Erythroblast (primary cell): ENCODE measurements around the gene SH2D6.

ENCODE experiments used
- DNase-seq, 2 experiments: peaks; one replicate each; lab custom pipeline; 2025; lab: John Stamatoyannopoulos, UW
- GATA1 ChIP-seq: IDR thresholded peaks from 2 replicates; pipeline ENCODE4 v1.6.1; 2011; ENCODE audit warnings: low read depth, mild to moderate bottlenecking, control low read depth, low read length, moderate library complexity
- POLR2A ChIP-seq: IDR thresholded peaks from 2 replicates; pipeline ENCODE4 v1.6.1; 2011; ENCODE audit warnings: mild to moderate bottlenecking, low read length

The SH2D6 gene

GRCh38 chr2:85448461-85449213 is 30.1 kb downstream of the SH2D6 start:
- DNase-seq, result no peak
- TF ChIP-seq POLR2A (no peak), GATA1 (no peak)

GRCh38 chr2:85449214-85449588 is 30.7 kb downstream of the SH2D6 start:
- no peak for TF ChIP-seq POLR2A
- no peak for TF ChIP-seq GATA1
- no peak for DNase-seq

GRCh38 chr2:85452237-85452636 is 33.7 kb downstream of the SH2D6 start:
- DNase-seq, result no peak
- TF ChIP-seq GATA1 (no peak), POLR2A (no peak)

DNA sequence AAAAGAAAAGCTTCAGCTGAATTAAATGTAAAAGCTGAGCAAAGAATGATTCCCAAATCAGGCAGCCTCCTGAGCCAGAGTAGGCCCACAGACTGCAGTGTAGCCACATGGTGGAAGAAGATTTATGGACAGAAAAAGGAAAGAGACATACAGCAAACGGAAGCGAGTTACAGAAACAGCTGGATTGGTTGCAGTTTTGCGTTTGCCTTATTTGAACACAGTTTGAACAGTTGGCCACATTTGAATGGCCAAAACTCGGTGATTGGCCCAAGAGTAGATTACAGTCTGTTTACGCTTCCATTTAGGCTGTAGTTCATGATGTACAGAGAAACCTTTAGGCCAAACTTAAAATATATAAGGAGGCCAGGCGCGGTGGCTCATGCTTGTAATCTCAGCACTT is 35.1 kb downstream of the SH2D6 start:
- no peak for DNase-seq
- TF ChIP-seq GATA1 (no peak), POLR2A (no peak)

DNA sequence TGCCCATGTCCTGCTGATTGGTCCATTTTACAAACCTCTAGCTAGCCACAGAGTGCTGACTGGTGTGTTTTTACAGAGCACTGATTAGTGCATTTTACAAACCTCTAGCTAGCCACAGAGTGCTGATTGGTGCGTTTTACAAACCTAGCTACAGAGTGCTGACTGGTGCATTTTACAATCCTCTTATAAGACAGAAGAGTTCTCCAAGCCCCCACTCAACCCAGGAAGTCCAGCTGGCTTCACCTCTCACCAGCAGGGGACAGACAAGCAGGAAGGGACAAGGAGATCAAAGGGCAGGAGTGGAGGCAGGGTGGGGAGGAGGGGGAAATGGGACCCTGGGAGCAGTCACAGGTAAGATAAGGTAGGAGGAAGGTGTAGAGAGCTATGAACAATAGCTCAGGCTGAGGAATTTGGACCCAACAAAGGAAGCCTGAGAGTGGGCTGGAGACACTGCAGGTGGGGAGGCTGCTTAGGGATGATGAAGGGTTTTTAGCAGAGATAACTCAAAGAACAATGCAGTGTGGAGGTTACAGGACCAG is 37.1 kb downstream of the SH2D6 start:
- TF ChIP-seq POLR2A (no peak), GATA1 (no peak)
- DNase-seq, result no peak

GRCh38 chr2:85457043-85457442 is 38.5 kb downstream of the SH2D6 start:
- no peak for DNase-seq
- TF ChIP-seq POLR2A (no peak), GATA1 (no peak)

DNA sequence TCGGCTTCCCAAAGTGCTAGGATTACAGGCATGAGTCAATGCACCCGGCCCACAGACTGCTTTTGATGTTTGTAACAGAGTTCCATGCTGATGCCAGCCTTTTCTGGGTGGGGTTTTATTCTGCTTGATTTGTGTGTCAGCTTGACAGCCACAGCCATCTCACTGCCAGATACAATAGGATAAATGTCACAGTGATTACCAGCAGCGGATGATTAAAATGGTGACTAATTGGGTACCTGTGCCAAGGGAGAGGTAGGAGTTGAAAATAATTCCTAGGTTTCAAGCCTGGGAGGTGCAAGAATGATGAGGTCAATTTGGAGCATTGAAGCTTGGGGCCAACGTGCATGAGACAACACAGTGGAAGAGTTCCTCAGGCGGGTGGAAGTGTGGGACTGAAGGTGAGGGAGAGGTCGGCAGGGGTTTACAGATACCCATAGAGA is 39.4 kb downstream of the SH2D6 start:
- TF ChIP-seq POLR2A (no peak), GATA1 (no peak)
- DNase-seq, result no peak

- DNase-seq, result no peak
- TF ChIP-seq POLR2A, result no peak
- no peak for TF ChIP-seq GATA1
Observed at GRCh38 chr2:85458601-85459563, 40.4 kb downstream of the SH2D6 start.

DNA sequence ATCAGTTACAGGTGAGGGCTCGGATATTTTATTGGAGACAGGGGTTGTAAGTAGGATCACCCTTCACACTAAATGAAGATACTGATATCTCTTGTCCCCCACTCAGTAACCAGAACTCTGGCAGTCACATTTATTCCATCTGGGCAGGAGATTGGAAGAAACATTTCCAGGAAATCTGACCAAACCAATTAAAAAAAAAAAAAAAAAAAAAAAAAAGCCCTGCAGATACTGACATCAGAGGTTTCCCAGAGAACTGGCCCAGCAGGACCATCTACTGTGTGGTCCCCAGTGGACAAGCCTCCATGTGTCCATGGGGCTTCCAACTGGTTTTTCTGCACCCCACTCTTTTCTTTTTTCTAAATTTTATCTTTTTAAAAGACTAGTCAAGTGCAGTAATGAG is 41.3 kb downstream of the SH2D6 start:
- DNase-seq, result no peak
- TF ChIP-seq POLR2A, result no peak
- TF ChIP-seq GATA1, result no peak

DNA sequence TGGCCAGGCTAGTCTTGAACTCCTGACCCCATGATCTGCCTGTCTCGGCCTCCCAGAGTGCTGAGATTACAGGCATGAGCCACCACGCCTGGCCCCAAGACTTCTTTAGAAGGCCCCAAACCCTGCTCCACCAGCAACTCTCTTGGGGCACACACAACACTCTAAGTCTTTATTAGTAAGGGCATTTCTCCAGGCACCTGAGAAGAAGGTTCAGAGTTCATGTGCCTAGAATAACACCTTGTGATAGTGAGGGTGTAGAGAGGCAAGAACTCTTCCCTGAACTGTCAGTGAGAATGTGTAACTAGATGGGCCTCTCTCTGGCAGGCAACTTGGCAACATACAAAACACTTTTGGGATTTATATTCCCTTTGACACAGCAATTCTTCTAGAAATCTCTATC is 43.8 kb downstream of the SH2D6 start:
- no peak for DNase-seq
- TF ChIP-seq GATA1, result no peak
- no peak for TF ChIP-seq POLR2A

GRCh38 chr2:85468096-85468703 is 49.7 kb downstream of the SH2D6 start:
- TF ChIP-seq POLR2A (no peak), GATA1 (no peak)
- no peak for DNase-seq

GRCh38 chr2:85468704-85469349 is 50.3 kb downstream of the SH2D6 start:
- no peak for DNase-seq
- TF ChIP-seq GATA1 (no peak), POLR2A (no peak)

DNA sequence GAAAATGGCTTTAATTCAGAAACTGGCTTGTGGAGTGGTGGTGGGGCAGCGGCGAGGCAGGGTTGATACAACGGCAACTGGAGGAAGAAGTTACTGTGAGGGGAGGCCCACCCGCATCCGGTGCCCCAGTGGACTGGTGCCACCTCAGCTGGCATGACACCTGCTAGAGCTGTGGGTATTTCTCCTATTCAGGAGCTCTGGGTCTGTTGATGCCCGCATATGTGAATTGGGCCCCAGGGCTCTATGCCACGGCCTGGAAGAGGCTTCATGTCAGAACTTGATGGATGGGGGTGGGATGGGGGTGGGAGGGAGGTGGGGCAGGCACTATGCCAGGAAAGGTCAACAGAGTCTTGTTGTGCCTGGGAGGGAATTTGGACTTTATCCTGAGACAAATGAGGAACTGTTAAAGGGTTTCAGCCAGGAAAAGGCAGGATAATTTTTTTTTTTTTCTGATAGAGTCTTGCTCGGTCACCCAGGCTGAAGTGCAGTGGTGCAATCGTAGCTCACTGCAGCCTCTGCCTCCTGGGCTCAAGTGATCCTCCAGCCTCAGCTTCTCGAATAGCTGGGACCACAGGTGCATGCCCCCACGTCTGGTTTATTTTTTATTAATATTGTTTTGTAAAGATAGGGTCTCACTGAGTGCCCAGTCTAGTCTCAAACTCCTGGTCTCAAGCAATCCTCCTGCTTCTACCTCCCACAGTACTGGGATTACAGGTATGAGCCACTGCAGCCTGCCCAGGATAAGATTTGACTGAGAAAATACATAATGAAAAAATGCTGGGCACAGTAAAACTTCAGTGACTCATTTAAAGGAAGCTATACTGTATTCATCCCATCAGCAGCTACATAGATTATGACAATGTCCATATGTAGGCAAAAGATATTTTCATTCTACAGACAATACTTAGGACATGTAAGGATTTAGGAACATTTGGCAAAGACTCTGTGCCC is 52.6 kb downstream of the SH2D6 start:
- DNase-seq, result no peak
- TF ChIP-seq GATA1, result no peak
- no peak for TF ChIP-seq POLR2A
